ENCODE measurements around the gene DDX10.

GRCh38 chr11:108959874-108960273 is 295.0 kb downstream of the DDX10 start:
- TF ChIP-seq MAX (IDR thresholded peaks at IDR 0.05) (no peak), CTCF (IDR thresholded peaks at IDR 0.05; ENCODE audit: low read depth, low read length, missing input control) (no peak), EGR1 (IDR thresholded peaks at IDR 0.05; ENCODE audit: low read depth in 2 of 2) (no peak), ATF3 (IDR thresholded peaks at IDR 0.05) (no peak), RXRA (IDR thresholded peaks at IDR 0.05) (no peak), FOXA1 (IDR thresholded peaks at IDR 0.05) (no peak), HNF4A (conservative IDR thresholded peaks at IDR 0.05) (no peak), JUND (IDR thresholded peaks at IDR 0.05) (no peak), REST (IDR thresholded peaks at IDR 0.05) (no peak), YY1 (IDR thresholded peaks at IDR 0.05) (no peak), ZBTB33 (IDR thresholded peaks at IDR 0.05) (no peak), TAF1 (conservative IDR thresholded peaks at IDR 0.05) (no peak)
